Measurements from ENCODE around the gene ABCA4. TPM values are rescaled to one million over a fixed set of nuclear protein-coding genes. Genes with fewer than 3 reads are reported as not detected.

The ABCA4 gene
- total RNA-seq, 6 donors from 2014 or later, result under 0.01 to 1.3 (median 0.53) TPM

DNA sequence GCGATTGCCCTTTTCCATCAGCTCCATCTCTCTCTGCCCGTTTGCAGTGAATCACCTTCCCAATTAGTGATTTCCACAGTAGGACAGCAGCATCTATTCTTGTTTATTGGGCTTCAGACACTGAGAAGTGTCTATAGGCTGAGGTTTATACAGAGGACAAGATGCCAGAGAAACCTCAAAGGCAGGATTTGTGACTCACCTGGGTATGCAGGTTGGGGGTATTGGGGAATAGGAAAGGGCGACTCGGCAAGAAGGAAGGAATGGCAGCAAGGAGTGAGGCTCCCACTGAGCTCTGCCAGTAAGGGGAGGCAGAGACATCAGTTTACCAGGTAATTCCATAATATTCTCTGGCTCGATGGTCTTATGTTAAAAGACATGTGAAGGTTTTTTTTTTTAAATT lies 25.3 kb upstream of the ABCA4 start:
- no peak overlapping the region for H3K27ac ChIP-seq
- 92 to 99% methylated on average over 5 of the region's 5 CpGs for WGBS, 2 donors
- no peaks in the 10 kb centered on the region for H3K36me3 ChIP-seq
- DNase-seq (no peak), ATAC-seq (ENCODE audit: low FRiP score in 2 of 2) (no peak)
- H3K4me3 ChIP-seq, result no peak overlapping the region
- H3K27me3 ChIP-seq, result no peaks in the 10 kb centered on the region
- H3K4me1 ChIP-seq, result no peaks in the 10 kb centered on the region
- TF ChIP-seq POLR2A (IDR thresholded peaks at IDR 0.05) (no peak), EP300 (IDR thresholded peaks at IDR 0.05) (no peak), POLR2AphosphoS5 (IDR thresholded peaks at IDR 0.05) (no peak)
- TF ChIP-seq, protein P1, sequence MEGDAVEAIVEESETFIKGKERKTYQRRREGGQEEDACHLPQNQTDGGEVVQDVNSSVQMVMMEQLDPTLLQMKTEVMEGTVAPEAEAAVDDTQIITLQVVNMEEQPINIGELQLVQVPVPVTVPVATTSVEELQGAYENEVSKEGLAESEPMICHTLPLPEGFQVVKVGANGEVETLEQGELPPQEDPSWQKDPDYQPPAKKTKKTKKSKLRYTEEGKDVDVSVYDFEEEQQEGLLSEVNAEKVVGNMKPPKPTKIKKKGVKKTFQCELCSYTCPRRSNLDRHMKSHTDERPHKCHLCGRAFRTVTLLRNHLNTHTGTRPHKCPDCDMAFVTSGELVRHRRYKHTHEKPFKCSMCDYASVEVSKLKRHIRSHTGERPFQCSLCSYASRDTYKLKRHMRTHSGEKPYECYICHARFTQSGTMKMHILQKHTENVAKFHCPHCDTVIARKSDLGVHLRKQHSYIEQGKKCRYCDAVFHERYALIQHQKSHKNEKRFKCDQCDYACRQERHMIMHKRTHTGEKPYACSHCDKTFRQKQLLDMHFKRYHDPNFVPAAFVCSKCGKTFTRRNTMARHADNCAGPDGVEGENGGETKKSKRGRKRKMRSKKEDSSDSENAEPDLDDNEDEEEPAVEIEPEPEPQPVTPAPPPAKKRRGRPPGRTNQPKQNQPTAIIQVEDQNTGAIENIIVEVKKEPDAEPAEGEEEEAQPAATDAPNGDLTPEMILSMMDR (IDR thresholded peaks at IDR 0.05), result no peak
- H3K9me3 ChIP-seq, result no peaks in the 10 kb centered on the region

DNA sequence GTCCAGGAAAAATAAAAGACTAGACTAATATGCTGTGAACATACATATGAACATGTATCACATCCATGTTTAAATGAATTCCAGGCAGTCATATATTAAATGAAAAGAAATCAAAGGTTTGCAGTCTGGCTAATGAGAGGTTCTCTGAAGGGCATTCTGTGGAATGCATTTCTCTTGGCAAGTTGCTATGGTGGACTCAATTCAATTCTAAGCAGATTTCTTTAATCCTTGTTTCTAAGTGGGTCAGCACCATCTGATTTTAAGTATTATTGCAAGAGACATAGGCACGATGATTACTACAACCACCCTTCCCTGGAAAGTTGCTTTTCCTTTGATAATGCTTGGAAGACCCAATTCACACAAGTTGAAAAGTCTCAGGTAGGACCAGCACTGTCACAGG lies 23.9 kb upstream of the ABCA4 start:
- TF ChIP-seq POLR2A (IDR thresholded peaks at IDR 0.05) (no peak), EP300 (IDR thresholded peaks at IDR 0.05) (no peak), POLR2AphosphoS5 (IDR thresholded peaks at IDR 0.05) (no peak)
- TF ChIP-seq, protein P1 (IDR thresholded peaks at IDR 0.05), result no peak
- Histone ChIP-seq H3K9me3 (no peaks in the 10 kb centered on the region), H3K27ac (no peak overlapping the region), H3K4me1 (no peaks in the 10 kb centered on the region), H3K27me3 (no peaks in the 10 kb centered on the region), H3K36me3 (no peaks in the 10 kb centered on the region), H3K4me3 (no peak overlapping the region)
- ATAC-seq (ENCODE audit: low FRiP score in 2 of 2), result no peak
- 75 to 89% methylated on average over 1 of the region's 1 CpG for whole genome bisulfite sequencing, 2 donors
- DNase-seq, result no peak

DNA sequence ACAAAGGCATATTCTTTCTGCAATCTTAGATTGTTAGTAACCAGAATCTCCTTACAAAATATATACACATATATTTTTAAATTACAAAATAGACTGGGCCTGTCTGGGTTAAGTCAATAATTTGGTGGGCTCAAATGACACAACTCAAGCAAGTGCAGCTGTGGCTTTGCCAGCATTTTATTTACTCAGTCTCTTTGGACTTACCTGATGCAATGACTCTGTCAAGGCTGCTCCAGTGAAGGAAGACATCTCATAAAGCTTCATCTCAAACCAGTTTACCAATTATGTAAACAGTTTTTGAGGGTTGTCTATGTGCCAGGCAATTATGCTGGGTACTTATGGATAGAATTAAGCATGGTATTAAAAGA lies 22.8 kb upstream of the ABCA4 start:
- TF ChIP-seq, protein P1 (IDR thresholded peaks at IDR 0.05), result no peak
- TF ChIP-seq EP300 (IDR thresholded peaks at IDR 0.05) (no peak), POLR2A (IDR thresholded peaks at IDR 0.05) (no peak), POLR2AphosphoS5 (IDR thresholded peaks at IDR 0.05) (no peak)
- no peaks in the 10 kb centered on the region for H3K9me3 ChIP-seq

DNA sequence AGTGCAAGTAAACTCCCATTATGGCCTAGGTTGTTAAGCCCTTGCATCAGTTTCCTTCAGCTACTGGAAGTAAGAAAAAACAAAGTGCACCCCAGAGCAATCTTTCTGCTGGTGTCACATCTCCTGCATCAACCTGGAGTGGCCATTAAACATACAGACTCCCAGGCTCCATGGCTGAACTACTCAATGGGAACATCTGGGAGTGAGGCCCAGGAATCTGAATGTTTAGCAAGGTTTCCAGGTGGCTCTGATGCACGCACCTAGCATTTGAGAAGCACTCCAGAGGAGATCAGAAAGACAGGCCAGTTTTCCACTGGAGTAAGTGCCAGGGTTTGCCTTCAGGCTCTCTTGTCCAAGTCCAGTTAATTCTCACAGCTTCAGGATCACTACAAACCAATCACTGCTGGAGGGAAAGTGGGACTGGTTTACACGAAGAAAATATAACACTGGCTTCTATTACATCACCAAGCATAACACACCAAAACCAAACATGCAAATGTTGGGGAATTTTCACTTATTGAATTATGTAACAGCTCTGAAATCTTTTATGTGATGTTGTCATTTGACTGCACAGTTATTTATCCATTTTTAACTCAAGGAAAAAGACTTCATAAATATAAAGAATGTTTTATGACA lies 22.3 kb upstream of the ABCA4 start:
- ATAC-seq (ENCODE audit: low FRiP score in 2 of 2), result no peak
- no peak for DNase-seq
- no peaks in the 10 kb centered on the region for H3K4me1 ChIP-seq
- no peak overlapping the region for H3K27ac ChIP-seq
- H3K36me3 ChIP-seq, result no peaks in the 10 kb centered on the region
- H3K4me3 ChIP-seq, result no peak overlapping the region
- no peaks in the 10 kb centered on the region for H3K9me3 ChIP-seq
- WGBS, 2 donors, result 43 to 58% methylated on average over 2 of the region's 2 CpGs
- H3K27me3 ChIP-seq, result no peaks in the 10 kb centered on the region
- TF ChIP-seq EP300 (IDR thresholded peaks at IDR 0.05), result no peak
- no peak for TF ChIP-seq POLR2A (IDR thresholded peaks at IDR 0.05)
- no peak for TF ChIP-seq POLR2AphosphoS5 (IDR thresholded peaks at IDR 0.05)
- TF ChIP-seq, protein P1 (IDR thresholded peaks at IDR 0.05), result no peak

More for the DNA sequence above, 22.8 kb upstream of the ABCA4 start:
- H3K4me1 ChIP-seq, result no peaks in the 10 kb centered on the region
- no peaks in the 10 kb centered on the region for H3K36me3 ChIP-seq
- H3K4me3 ChIP-seq, result no peak overlapping the region
- DNase-seq (no peak), ATAC-seq (ENCODE audit: low FRiP score in 2 of 2) (no peak)
- H3K27me3 ChIP-seq, result no peaks in the 10 kb centered on the region
- no peak overlapping the region for H3K27ac ChIP-seq

DNA sequence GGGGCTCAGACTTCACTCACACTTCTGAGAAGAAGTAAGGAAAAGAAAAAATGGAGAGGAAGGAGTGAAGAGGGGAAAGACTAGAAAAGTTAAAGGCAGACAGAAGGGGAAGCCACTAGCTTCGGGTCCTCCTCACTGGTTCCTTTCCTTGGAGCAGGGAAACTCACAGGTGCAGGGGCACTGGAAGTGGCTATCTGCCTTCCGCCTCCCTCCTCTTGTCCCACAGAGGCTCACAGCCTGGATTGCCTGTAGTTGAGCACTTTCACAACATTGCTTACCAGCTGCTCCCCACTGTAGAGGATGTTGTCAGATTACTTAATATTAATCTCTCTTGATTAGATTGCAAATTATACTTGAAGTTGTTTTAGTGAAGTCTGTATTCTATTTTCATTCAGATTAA lies 21.6 kb upstream of the ABCA4 start:
- TF ChIP-seq POLR2AphosphoS5 (IDR thresholded peaks at IDR 0.05), result no peak
- TF ChIP-seq, protein P1 (IDR thresholded peaks at IDR 0.05), result no peak
- Histone ChIP-seq H3K27ac (no peak overlapping the region), H3K27me3 (no peaks in the 10 kb centered on the region), H3K9me3 (no peaks in the 10 kb centered on the region), H3K4me3 (no peak overlapping the region), H3K4me1 (no peaks in the 10 kb centered on the region), H3K36me3 (no peaks in the 10 kb centered on the region)
- 63 to 85% methylated on average over 2 of the region's 2 CpGs for WGBS, 2 donors
- DNase-seq, result no peak
- ATAC-seq (ENCODE audit: low FRiP score in 2 of 2), result no peak
